Kidney epithelial cell (primary cell): Measurements from ENCODE around the gene ATF1. TPM values are rescaled to one million over a fixed set of nuclear protein-coding genes. Genes with fewer than 3 reads are reported as not detected.
"Not testable (repeated sequence)": the region's sequence is repeated elsewhere in the genome, so short reads cannot be mapped to it uniquely, and the experiment has no call there.

Experiments used
- DNase-seq: peaks from one replicate; pipeline ENCODE4 v3.0.0-alpha.2; 2010; ENCODE audit warnings: low read depth
- H3K27me3 ChIP-seq: 2 replicates; pipeline ENCODE4 v1.6.0; 2011; ENCODE audit warnings: low read length; ENCODE audit not compliant: control insufficient read depth, insufficient read depth
- H3K36me3 ChIP-seq: 2 replicates; pipeline ENCODE4 v1.5.1; 2011; ENCODE audit warnings: low read length; ENCODE audit not compliant: control insufficient read depth, insufficient read depth
- H3K4me3 ChIP-seq: 2 replicates; pipeline ENCODE4 v1.5.1; 2011; ENCODE audit warnings: low read depth, mild to moderate bottlenecking, control low read depth, low read length
- total RNA-seq: library from RNA; depleted of rRNA; stranded (reverse); fragments of >200 nt; gene quantifications from 2 replicates; pipeline ENCODE4 v1.2.3, GENCODE V29; 2015
- TF ChIP-seq, protein P1 (sequence below): IDR thresholded peaks from 2 replicates; pipeline ENCODE4 v1.5.1; 2011; ENCODE audit warnings: mild to moderate bottlenecking, moderate library complexity, low read length, control low read depth, inconsistent platforms; ENCODE audit not compliant: insufficient read depth, poor library complexity, severe bottlenecking

Gene ATF1
- total RNA-seq, 1 donor from 2014 or later: 17.3 TPM

DNA sequence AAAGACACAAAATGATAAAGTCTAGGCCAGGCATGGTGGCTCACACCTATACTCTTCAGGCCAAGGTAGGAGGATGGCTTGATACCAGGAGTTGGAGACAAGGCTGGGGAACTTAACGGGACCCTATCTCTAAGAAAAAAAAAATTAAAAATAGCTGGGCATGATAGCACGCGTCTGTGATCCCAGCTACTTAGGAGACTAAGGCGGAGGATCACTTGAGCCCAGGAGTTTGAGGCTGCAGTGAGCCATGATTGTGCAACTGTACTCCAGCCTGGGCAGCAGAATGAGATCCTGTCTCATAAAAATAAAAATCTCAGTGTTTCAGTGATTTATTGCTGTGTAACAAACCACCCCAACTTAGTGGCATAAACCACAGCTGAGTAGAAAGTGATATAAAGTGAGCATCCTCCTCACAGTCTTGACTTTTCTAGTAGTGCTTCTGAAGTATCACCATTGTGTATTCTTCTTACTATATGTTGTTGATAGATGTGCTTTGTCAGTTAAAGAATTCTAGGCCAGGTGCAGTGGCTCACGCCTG lies 10.6 kb upstream of the ATF1 start:
- no peak for DNase-seq
- TF ChIP-seq, protein P1, sequence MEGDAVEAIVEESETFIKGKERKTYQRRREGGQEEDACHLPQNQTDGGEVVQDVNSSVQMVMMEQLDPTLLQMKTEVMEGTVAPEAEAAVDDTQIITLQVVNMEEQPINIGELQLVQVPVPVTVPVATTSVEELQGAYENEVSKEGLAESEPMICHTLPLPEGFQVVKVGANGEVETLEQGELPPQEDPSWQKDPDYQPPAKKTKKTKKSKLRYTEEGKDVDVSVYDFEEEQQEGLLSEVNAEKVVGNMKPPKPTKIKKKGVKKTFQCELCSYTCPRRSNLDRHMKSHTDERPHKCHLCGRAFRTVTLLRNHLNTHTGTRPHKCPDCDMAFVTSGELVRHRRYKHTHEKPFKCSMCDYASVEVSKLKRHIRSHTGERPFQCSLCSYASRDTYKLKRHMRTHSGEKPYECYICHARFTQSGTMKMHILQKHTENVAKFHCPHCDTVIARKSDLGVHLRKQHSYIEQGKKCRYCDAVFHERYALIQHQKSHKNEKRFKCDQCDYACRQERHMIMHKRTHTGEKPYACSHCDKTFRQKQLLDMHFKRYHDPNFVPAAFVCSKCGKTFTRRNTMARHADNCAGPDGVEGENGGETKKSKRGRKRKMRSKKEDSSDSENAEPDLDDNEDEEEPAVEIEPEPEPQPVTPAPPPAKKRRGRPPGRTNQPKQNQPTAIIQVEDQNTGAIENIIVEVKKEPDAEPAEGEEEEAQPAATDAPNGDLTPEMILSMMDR: no peak
- H3K4me3 ChIP-seq: no peak overlapping the region
- no peaks in the 10 kb centered on the region for H3K27me3 ChIP-seq
- H3K36me3 ChIP-seq: no peaks in the 10 kb centered on the region

DNA sequence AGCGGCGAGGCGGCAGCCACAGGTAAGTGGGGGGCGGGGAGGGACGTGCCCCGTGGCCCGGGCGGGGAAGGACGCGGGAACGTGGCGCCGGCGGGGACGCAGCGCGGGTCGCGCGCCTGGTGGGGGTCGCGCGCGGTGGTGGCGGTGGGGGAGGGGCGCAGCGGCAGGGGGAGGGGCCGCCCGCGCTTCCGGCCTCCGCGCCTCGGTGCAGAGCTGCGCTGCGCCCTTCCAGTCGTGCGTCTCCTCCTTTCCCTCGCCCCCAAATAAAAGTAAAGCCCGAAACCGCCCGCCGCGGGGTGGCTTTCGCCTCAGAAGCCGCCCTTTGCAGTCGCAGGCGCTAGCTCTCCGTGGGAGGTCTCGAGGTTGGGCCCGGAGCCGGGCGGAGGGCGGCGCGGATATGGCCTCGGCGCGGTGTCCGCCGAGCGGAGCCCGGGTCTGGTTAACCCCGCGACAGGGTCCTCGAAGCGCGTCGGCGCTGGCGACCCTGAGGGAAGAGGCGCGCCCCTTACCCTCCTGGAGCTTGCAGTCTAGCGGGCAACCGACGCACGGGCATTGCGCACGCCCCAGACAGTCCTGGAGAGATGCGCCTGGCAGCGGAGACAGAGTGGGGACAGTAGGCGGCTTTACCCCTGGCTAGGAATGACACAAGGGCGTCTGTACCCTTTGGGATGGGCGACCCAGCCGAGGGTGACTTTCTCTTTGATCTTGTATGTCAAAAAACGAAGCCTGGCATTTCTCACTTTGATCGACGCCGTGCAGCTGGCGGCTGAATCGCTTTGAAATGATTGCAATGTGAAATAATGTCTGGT lies 589 bp downstream of the ATF1 start:
- peak overlapping the region; percentile 93 for H3K4me3 ChIP-seq
- H3K27me3 ChIP-seq: no peaks in the 10 kb centered on the region
- no peaks in the 10 kb centered on the region for H3K36me3 ChIP-seq
- no peak for DNase-seq
- TF ChIP-seq, protein P1: no peak

DNA sequence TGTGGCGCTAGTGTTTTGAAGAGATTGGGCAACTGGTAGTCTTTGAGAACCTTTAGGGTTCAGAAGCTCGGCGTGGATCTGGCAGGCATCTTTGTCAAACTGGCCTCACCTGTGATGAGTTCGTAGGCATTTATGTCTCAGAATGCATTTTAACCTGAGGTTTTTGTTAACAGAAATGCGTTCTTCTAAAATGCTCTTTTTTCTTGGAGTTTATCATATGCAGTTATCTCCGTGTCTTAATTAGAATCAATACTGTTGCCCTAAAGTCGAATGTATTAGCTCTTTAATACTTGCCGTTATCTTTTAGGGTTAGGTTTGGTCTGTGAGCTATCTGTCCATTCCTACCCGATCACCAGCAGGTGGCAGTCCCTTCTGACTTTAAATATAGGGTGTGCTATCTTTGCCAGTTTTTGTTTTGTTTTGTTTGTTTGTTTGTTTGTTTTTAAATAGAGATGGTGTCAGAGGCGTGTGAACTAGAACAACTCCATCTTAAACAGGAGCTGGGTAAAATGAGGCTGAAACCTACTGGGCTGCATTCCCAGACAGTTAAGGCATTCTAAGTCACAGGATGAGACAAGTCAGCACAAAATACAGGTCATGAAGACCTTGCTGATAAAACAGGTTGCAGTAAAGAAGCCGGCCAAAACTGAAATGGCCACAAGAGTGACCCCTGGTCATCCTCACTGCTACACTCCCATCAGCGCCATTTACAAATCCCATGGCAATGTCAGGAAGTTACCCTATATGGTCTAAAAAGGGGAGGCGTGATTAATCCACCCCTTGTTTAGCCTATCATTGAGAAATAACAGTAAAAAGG lies 1.4 kb downstream of the ATF1 start:
- Histone ChIP-seq H3K27me3 (no peaks in the 10 kb centered on the region), H3K4me3 (peak overlapping the region; percentile 93), H3K36me3 (no peaks in the 10 kb centered on the region)
- TF ChIP-seq, protein P1: peak; percentile 56
- no peak for DNase-seq

DNA sequence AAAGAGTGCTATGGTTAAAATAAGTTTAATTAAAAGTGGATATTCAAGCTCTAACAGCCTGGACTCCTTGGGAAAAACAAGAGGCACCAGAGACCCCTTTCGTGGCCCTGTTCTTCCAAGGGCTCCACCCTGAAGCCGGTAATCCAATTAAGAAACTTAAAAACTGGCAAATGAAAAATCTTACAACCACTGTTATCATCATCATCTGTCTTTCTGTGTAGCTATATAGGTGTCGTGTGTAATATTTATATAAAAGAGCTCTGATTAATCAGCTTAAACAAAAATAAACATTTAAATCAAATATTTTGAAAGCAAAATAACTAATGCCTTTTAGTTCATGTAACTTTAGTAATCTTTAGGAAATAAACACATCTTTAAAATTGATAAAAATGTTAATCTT lies 4.5 kb downstream of the ATF1 start:
- TF ChIP-seq, protein P1: no peak
- DNase-seq: no peak
- Histone ChIP-seq H3K36me3 (no peaks in the 10 kb centered on the region), H3K4me3 (no peak overlapping the region), H3K27me3 (no peaks in the 10 kb centered on the region)

DNA sequence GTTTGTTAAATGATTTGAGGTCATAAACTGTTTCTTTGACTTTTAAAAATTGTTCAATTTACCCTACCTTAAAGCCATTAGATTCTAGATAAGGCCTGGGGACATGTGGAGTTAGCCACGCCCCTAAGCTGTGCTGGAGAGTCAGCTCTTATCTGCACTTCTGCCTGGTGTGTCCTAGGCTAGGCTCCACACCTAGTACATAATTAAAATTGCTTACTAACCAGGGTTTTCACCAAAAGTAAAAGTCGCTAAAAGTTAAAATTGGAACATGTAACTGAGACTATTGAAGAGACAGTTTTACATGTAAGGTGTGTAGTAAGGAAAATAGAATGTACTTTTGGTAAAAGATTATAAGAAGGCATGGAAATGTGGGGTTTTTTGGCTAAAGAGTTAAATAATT lies 4.9 kb downstream of the ATF1 start:
- H3K36me3 ChIP-seq, H3K4me3 ChIP-seq, DNase-seq, H3K27me3 ChIP-seq: not testable (repeated sequence)

DNA sequence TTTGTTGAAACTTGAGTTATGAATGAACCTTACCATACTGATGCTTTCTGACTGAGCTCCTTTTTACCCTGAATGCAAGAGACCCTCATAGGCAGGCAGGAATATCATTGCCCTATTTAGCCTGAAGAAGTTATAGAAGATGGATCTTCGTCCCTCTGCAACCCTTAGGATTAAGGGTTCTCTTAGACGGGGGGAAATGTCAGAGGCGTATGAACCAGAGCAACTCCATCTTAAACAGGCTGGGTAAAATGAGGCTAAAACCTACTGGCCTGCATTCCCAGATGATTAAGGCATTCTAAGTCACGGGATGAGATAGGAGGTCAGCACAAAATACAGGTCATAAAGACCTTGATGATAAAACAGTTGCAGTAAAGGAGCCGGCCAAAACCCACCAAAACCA lies 7.5 kb downstream of the ATF1 start:
- TF ChIP-seq, protein P1: no peak
- Histone ChIP-seq H3K36me3 (no peaks in the 10 kb centered on the region), H3K4me3 (no peak overlapping the region), H3K27me3 (no peaks in the 10 kb centered on the region)
- DNase-seq: no peak
